GM12878 (cell line): ENCODE measurements around the gene BPIFB3. TPM values are rescaled to one million over a fixed set of nuclear protein-coding genes. Genes with fewer than 3 reads are reported as not detected.

Source experiments
- ATAC-seq: fragments of 200-7000 bp; cut with Tn5 transposase; 3 replicates; pipeline ENCODE4 v1.9.1; 2020; ENCODE audit warnings: mild to moderate bottlenecking, moderate library complexity
- BruUV-seq: library from RNA; stranded (reverse); fragments of 400-500 nt; replicated peaks from 2 replicates; lab custom pipeline; 2021; lab: Mats Ljungman, UMichigan
- CTCF ChIA-PET: fragments of 300-600 bp; sonication (Branson Sonifier 250); formaldehyde crosslinking; extraction: SDS; loops from one replicate; lab custom pipeline; 2021; ENCODE audit warnings: inconsistent platforms; lab: Yijun Ruan, JAX
- POLR2A ChIA-PET: fragments of 350-600 bp; formaldehyde crosslinking; extraction: SDS; loops from one replicate; lab custom pipeline; 2021; ENCODE audit warnings: inconsistent platforms; lab: Charles Lee
- RAD21 ChIA-PET: fragments of 300-600 bp; sonication (Branson Sonifier 250); formaldehyde crosslinking; loops from one replicate; lab custom pipeline; 2023; ENCODE audit warnings: antibody characterized with exemption; ENCODE audit not compliant: unreplicated experiment; lab: Charles Lee
- SMC1A ChIA-PET: fragments of 300-600 bp; sonication (Branson Sonifier 250); formaldehyde crosslinking; loops from one replicate; lab custom pipeline; 2023; ENCODE audit not compliant: unreplicated experiment, uncharacterized antibody; lab: Charles Lee
- DNase-seq: peaks from one replicate; pipeline ENCODE4 v3.0.0-alpha.2; 2011; ENCODE audit warnings: low read depth, low spot score
- FAIRE-seq: peaks from 3 replicates; lab custom pipeline; 2011; peaks lifted over from hg19 to GRCh38; lab: Jason Lieb, UNC
- H2AFZ ChIP-seq: 2 replicates; pipeline ENCODE4 v1.6.0; 2011; ENCODE audit warnings: low read depth, low read length, control low read depth; ENCODE audit not compliant: control insufficient read depth
- H3K27ac ChIP-seq: 2 replicates; pipeline ENCODE4 v1.5.1; 2011; ENCODE audit warnings: control low read depth; ENCODE audit not compliant: control insufficient read depth, insufficient read depth
- H3K27me3 ChIP-seq, 2 experiments: replicated peaks in 1 of 2; 2 replicates each; pipeline versions ENCODE4 v1.6.0 to v1.6.1; 2011; ENCODE audit warnings: low read length in 1 of 2; ENCODE audit not compliant: control insufficient read depth in 2 of 2, insufficient read depth in 2 of 2
- H3K36me3 ChIP-seq, 2 experiments: 2 replicates each; pipeline ENCODE4 v1.5.1; 2011; ENCODE audit warnings: low read length in 1 of 2; ENCODE audit not compliant: control insufficient read depth in 2 of 2, insufficient read depth in 2 of 2
- H3K4me1 ChIP-seq: 2 replicates; pipeline ENCODE4 v1.6.1; 2011; ENCODE audit warnings: mild to moderate bottlenecking, low read length, moderate library complexity, mixed read lengths; ENCODE audit not compliant: control insufficient read depth, insufficient read depth
- H3K4me2 ChIP-seq: 2 replicates; pipeline ENCODE4 v1.6.0; 2011; ENCODE audit warnings: control low read depth; ENCODE audit not compliant: control insufficient read depth, insufficient read depth
- H3K4me3 ChIP-seq: fragments of 200-600 bp; sonication (generic); 2 replicates; pipeline ENCODE4 v1.5.1; 2016
- H3K79me2 ChIP-seq: 2 replicates; pipeline ENCODE4 v1.6.0; 2011; ENCODE audit warnings: low read length; ENCODE audit not compliant: control insufficient read depth, insufficient read depth
- H3K9ac ChIP-seq: 2 replicates; pipeline ENCODE4 v1.8.0; 2011; ENCODE audit warnings: low read length, control low read depth, mixed read lengths; ENCODE audit not compliant: control insufficient read depth, insufficient read depth
- H3K9me3 ChIP-seq: replicated peaks from 3 replicates; pipeline ENCODE4 v1.5.1; 2011; ENCODE audit warnings: mild to moderate bottlenecking, low read length; ENCODE audit not compliant: control insufficient read depth, insufficient read depth
- H4K20me1 ChIP-seq: 2 replicates; pipeline ENCODE4 v1.6.0; 2011; ENCODE audit not compliant: control insufficient read depth, insufficient read depth
- BRCA1 ChIP-seq: IDR thresholded peaks from 2 replicates; pipeline ENCODE4 v1.6.1; 2011; ENCODE audit warnings: low read depth, low read length, improper control_type of control experiment
- CREB1 ChIP-seq: IDR thresholded peaks from 2 replicates; pipeline ENCODE4 v1.6.1; 2012; ENCODE audit warnings: low read depth, mild to moderate bottlenecking, inconsistent platforms
- DPF2 ChIP-seq: fragments of 450-650 bp; IDR thresholded peaks from 2 replicates; pipeline ENCODE4 v1.6.1; 2017; ENCODE audit warnings: mild to moderate bottlenecking
- GATAD2B ChIP-seq: fragments of 450-650 bp; conservative IDR thresholded peaks from 2 replicates; pipeline ENCODE4 v1.6.1; 2017; ENCODE audit warnings: low read depth, mild to moderate bottlenecking, moderate library complexity
- NBN ChIP-seq: fragments of 450-650 bp; IDR thresholded peaks from 2 replicates; pipeline ENCODE4 v1.6.1; 2016
- NFYA ChIP-seq: IDR thresholded peaks from 2 replicates; pipeline ENCODE4 v1.6.1; 2011; ENCODE audit warnings: low read depth, mild to moderate bottlenecking, low read length, improper control_type of control experiment, borderline replicate concordance
- WGBS: methylation state at CpG from one replicate; pipeline ENCODE4 v1.1.6; 2016; ENCODE audit warnings: low lambda C conversion rate; ENCODE audit not compliant: insufficient replicate concordance, insufficient coverage; ENCODE audit errors: missing lambda C conversion rate; 5-methylcytosine and 5-hydroxymethylcytosine counted together
- in situ Hi-C: fragments of 300-500 bp; cut with MboI; formaldehyde crosslinking; loops from 9 replicates; pipeline ENCODE4 v1.14.3; 2018; ENCODE audit warnings: mixed read lengths
- intact Hi-C: fragments of 100-400 bp; cut with micrococcal nuclease; formaldehyde crosslinking; loops from one replicate; pipeline ENCODE4 v1.14.2; 2022; ENCODE audit not compliant: unreplicated experiment
- polyA plus RNA-seq, 11 experiments: library from polyadenylated mRNA; depleted of rRNA in 4 of 11; unstranded in 6 of 11; stranded (reverse) in 5 of 11; fragments of >200 nt; fragmentation: Nextera tagmentation in 4 of 11; fragmentation: Illumina TruSeq in 1 of 11; extraction: Ambion mirVana in 4 of 11; extraction: Trizol in 1 of 11; gene quantifications; 1 replicate in 1 of 11; 2 replicates in 10 of 11; pipeline versions ENCODE4 v1.2.1 to v1.2.3, GENCODE V29; 2011 to 2016; ENCODE audit warnings: inconsistent platforms in 2 of 11, missing spikeins in 2 of 11, low read depth in 1 of 11
- total RNA-seq, 4 experiments: library from RNA; depleted of rRNA in 3 of 4; stranded (reverse); fragments of >200 nt in 3 of 4; fragmentation: Illumina TruSeq in 1 of 4; extraction: Trizol in 1 of 4; gene quantifications; 2 replicates each; pipeline versions ENCODE4 v1.2.1 to v1.2.3, GENCODE V29; 2013 to 2021
- TF ChIP-seq, protein P1 (sequence below): IDR thresholded peaks from 2 replicates; pipeline ENCODE4 v1.6.1; 2011; ENCODE audit warnings: low read depth, mild to moderate bottlenecking, low read length, moderate library complexity, borderline replicate concordance; ENCODE audit errors: extremely low read depth
- TF ChIP-seq, protein P2 (sequence below): fragments of 450-650 bp; IDR thresholded peaks from 2 replicates; pipeline ENCODE4 v1.6.1; 2017; ENCODE audit warnings: mild to moderate bottlenecking, moderate library complexity
- TF ChIP-seq, protein P3 (sequence below): fragments of 150-350 bp; IDR thresholded peaks from 2 replicates; pipeline ENCODE4 v1.6.1; 2014; ENCODE audit warnings: mild to moderate bottlenecking, low read depth, low read length
- TF ChIP-seq, protein P4 (sequence below): fragments of 450-650 bp; formaldehyde crosslinking; IDR thresholded peaks from 2 replicates; pipeline ENCODE4 v1.5.0; 2022; ENCODE audit warnings: mild to moderate bottlenecking, missing genetic modification characterization

Gene BPIFB3
- total and polyA plus RNA-seq, 10 of the 15 experiments (the other 5 are each of a cell fraction or from before 2014, with no cell fraction given): not detected

DNA sequence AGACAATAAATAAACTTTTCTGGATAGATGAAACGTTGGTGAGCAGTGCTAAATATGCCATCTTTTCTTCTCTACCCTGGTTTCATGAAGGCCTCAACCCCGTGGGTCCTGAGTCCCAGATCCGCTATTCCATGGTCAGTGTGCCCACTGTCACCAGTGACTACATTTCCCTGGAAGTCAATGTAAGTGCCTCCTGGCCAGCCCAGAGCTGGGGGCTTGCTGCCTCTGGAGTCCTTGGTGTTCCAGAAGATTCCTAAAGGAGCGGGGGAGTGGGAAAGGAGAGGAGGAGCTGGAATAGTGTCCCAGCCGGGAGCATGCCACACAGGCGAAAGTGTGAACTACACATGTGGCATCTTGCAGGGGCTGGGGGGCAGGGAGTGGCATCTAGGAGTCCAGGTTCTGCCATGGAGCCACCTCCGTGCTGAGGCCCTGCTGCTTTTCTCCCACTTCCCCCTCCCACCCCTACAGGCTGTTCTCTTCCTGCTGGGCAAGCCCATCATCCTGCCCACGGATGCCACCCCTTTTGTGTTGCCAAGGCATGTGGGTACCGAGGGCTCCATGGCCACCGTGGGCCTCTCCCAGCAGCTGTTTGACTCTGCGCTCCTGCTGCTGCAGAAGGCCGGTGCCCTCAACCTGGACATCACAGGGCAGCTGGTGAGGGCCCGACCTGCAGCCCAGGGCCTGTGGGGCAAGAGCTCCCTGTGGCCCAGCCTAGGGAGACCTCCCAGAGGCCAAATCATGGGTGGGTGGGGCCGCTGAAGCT is 35.4 kb upstream of the BPIFB3 start:
- in situ Hi-C loops (no loop called here), intact Hi-C loops (no loop called here)
- peaks cover 3% of the 10 kb centered on the region for H3K4me1 ChIP-seq
- TF ChIP-seq, protein P1, sequence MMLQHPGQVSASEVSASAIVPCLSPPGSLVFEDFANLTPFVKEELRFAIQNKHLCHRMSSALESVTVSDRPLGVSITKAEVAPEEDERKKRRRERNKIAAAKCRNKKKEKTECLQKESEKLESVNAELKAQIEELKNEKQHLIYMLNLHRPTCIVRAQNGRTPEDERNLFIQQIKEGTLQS: no peak
- TF ChIP-seq, protein P2, sequence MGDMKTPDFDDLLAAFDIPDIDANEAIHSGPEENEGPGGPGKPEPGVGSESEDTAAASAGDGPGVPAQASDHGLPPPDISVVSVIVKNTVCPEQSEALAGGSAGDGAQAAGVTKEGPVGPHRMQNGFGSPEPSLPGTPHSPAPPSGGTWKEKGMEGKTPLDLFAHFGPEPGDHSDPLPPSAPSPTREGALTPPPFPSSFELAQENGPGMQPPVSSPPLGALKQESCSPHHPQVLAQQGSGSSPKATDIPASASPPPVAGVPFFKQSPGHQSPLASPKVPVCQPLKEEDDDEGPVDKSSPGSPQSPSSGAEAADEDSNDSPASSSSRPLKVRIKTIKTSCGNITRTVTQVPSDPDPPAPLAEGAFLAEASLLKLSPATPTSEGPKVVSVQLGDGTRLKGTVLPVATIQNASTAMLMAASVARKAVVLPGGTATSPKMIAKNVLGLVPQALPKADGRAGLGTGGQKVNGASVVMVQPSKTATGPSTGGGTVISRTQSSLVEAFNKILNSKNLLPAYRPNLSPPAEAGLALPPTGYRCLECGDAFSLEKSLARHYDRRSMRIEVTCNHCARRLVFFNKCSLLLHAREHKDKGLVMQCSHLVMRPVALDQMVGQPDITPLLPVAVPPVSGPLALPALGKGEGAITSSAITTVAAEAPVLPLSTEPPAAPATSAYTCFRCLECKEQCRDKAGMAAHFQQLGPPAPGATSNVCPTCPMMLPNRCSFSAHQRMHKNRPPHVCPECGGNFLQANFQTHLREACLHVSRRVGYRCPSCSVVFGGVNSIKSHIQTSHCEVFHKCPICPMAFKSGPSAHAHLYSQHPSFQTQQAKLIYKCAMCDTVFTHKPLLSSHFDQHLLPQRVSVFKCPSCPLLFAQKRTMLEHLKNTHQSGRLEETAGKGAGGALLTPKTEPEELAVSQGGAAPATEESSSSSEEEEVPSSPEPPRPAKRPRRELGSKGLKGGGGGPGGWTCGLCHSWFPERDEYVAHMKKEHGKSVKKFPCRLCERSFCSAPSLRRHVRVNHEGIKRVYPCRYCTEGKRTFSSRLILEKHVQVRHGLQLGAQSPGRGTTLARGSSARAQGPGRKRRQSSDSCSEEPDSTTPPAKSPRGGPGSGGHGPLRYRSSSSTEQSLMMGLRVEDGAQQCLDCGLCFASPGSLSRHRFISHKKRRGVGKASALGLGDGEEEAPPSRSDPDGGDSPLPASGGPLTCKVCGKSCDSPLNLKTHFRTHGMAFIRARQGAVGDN: no peak
- TF ChIP-seq BRCA1: no peak
- TF ChIP-seq CREB1: no peak
- TF ChIP-seq, protein P3, sequence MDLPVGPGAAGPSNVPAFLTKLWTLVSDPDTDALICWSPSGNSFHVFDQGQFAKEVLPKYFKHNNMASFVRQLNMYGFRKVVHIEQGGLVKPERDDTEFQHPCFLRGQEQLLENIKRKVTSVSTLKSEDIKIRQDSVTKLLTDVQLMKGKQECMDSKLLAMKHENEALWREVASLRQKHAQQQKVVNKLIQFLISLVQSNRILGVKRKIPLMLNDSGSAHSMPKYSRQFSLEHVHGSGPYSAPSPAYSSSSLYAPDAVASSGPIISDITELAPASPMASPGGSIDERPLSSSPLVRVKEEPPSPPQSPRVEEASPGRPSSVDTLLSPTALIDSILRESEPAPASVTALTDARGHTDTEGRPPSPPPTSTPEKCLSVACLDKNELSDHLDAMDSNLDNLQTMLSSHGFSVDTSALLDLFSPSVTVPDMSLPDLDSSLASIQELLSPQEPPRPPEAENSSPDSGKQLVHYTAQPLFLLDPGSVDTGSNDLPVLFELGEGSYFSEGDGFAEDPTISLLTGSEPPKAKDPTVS: no peak
- TF ChIP-seq NFYA: no peak
- TF ChIP-seq NBN: no peak
- TF ChIP-seq GATAD2B: no peak
- TF ChIP-seq, protein P4, sequence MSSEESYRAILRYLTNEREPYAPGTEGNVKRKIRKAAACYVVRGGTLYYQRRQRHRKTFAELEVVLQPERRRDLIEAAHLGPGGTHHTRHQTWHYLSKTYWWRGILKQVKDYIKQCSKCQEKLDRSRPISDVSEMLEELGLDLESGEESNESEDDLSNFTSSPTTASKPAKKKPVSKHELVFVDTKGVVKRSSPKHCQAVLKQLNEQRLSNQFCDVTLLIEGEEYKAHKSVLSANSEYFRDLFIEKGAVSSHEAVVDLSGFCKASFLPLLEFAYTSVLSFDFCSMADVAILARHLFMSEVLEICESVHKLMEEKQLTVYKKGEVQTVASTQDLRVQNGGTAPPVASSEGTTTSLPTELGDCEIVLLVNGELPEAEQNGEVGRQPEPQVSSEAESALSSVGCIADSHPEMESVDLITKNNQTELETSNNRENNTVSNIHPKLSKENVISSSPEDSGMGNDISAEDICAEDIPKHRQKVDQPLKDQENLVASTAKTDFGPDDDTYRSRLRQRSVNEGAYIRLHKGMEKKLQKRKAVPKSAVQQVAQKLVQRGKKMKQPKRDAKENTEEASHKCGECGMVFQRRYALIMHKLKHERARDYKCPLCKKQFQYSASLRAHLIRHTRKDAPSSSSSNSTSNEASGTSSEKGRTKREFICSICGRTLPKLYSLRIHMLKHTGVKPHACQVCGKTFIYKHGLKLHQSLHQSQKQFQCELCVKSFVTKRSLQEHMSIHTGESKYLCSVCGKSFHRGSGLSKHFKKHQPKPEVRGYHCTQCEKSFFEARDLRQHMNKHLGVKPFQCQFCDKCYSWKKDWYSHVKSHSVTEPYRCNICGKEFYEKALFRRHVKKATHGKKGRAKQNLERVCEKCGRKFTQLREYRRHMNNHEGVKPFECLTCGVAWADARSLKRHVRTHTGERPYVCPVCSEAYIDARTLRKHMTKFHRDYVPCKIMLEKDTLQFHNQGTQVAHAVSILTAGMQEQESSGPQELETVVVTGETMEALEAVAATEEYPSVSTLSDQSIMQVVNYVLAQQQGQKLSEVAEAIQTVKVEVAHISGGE (CRISPR knock-in tag): no peak
- TF ChIP-seq DPF2: no peak
- TF ChIP-seq, all 136 proteins: peak for 0
- no TSS peak for BruUV-seq
- Histone ChIP-seq H3K9ac (no peak overlapping the region), H3K4me3 (no peak overlapping the region), H3K9me3 (no peaks in the 10 kb centered on the region), H3K79me2 (no peaks in the 10 kb centered on the region), H2AFZ (no peak overlapping the region), H3K36me3 (no peaks in the 10 kb centered on the region), H3K4me2 (no peak overlapping the region), H3K27me3 (peaks cover 0 to 1% of the 10 kb centered on the region in 2 experiments; a peak in 2 of 4 replicates), H4K20me1 (no peaks in the 10 kb centered on the region), H3K27ac (no peak overlapping the region)
- FAIRE-seq: no peak
- DNase-seq: no peak
- WGBS: 25% methylated on average over 14 of the region's 14 CpGs
- POLR2A ChIA-PET: no interaction called here
- CTCF ChIA-PET: no interaction called here
- RAD21 ChIA-PET: no interaction called here
- no peak for ATAC-seq
- SMC1A ChIA-PET: no interaction called here
